Measurements from ENCODE around the gene ZNRD2. TPM values are rescaled to one million over a fixed set of nuclear protein-coding genes. Genes with fewer than 3 reads are reported as not detected.
A peak's percentile ranks its signal among the peaks of the same experiment; 100 is the strongest.

ZNRD2 gene
- total RNA-seq, 4 donors from 2014 or later = 43.6 to 77.3 (median 63.3) TPM

DNA sequence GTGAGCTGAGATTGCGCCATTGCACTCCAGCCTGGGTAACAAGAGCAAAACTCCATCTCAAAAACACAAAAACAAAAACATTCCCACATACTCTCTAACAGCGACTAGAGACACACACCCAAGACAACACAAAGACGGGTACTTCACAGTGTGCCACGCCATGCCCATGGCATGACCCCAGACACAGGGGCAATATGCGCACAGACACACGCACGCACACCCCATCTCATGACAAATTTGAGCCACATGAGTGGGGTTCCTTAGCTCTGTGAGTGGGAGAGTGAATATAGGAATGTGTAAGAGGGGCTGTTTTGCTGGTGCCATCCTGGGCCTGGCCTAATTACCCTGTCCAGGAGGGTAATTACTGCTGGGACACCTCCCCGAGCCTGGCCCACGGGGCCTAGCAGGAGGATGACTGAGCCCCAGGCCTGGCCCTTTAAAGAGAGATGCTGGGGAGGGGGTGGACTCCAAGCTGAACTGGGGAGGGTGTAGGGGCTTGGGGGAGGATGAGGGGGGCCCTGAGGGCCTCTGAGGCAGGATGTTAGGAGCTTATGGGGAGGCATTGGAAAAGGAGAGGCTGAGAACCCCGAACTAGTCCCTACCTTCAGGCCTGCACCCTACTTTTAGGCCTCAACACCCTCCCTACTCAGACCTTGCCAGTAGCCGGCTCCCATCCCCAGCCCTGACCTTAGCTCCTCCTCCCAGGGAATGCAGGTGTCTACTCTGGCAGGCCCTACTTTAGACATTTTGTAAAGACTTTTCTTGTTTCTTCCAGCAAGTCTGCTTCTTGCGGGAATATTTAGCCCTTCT, 13.6 kb upstream of the ZNRD2 start:
- 72% methylated on average over 11 of the region's 12 CpGs for WGBS
- no peak for TF ChIP-seq POLR2AphosphoS5 (IDR thresholded peaks at IDR 0.05)
- TF ChIP-seq, protein P1, sequence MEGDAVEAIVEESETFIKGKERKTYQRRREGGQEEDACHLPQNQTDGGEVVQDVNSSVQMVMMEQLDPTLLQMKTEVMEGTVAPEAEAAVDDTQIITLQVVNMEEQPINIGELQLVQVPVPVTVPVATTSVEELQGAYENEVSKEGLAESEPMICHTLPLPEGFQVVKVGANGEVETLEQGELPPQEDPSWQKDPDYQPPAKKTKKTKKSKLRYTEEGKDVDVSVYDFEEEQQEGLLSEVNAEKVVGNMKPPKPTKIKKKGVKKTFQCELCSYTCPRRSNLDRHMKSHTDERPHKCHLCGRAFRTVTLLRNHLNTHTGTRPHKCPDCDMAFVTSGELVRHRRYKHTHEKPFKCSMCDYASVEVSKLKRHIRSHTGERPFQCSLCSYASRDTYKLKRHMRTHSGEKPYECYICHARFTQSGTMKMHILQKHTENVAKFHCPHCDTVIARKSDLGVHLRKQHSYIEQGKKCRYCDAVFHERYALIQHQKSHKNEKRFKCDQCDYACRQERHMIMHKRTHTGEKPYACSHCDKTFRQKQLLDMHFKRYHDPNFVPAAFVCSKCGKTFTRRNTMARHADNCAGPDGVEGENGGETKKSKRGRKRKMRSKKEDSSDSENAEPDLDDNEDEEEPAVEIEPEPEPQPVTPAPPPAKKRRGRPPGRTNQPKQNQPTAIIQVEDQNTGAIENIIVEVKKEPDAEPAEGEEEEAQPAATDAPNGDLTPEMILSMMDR (IDR thresholded peaks at IDR 0.05) = no peak
- no peak for TF ChIP-seq POLR2A (IDR thresholded peaks at IDR 0.05; ENCODE audit: low read depth)
- no peak for TF ChIP-seq EP300 (IDR thresholded peaks at IDR 0.05)
- Histone ChIP-seq H3K36me3 (peaks cover 0 to 26% (median 23%) of the 10 kb centered on the region in 4 donors), H3K4me1 (peaks cover 59 to 93% (median 84%) of the 10 kb centered on the region in 4 donors), H3K9me3 (no peaks in the 10 kb centered on the region), H3K27me3 (no peaks in the 10 kb centered on the region), H3K4me3 (peak overlapping the region; percentile 70 to 74 (median 72)), H3K27ac (replicated peaks in 1 of 4) (peak overlapping the region; percentile 87 to 99 (median 97))
- no peak for DNase-seq (ENCODE audit: extremely low spot score)
- intact Hi-C loops (cut with DNase I) = no loop called here

DNA sequence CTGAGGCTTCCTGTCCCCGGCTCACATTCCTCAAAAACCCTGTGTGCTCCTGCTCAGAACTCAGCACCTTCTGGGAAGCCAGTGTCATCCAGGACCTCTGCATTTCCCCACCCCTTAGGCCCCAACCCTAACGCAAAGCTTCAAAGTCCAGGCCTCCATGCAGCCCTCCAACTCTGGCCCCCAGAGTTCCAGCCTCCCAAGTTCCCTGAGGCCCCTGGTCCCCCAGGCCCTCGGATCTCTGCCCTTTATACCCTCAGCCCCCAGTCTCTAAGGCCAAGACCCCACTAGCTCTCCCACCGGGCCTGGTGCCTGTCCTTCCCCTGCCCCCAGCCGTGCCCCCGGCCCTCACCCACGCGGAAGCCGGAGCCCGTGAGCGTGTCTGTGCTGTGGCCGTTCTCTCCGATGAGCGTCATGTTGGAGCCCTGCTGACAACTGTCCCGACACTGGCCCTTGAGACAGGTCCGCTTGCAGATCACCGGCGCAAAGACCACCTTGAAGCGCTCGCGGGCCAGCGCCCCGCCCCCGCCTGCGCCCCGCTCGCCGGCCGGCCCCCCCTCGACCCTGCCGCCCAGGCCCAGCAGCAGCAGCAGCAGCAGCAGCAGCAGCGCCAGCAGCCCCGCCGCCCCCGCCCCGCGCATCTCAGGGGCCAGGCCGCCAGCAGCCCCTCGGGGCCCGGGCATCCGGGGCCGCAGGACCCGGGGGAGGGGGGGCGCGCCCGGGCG, 12.8 kb upstream of the ZNRD2 start:
- H3K4me1 ChIP-seq = peaks cover 59 to 88% (median 79%) of the 10 kb centered on the region in 4 donors
- DNase-seq (ENCODE audit: extremely low spot score) = no peak
- H3K27me3 ChIP-seq = no peaks in the 10 kb centered on the region
- peak overlapping the region; percentile 70 to 74 (median 72) for H3K4me3 ChIP-seq
- 5% methylated on average over 20 of the region's 47 CpGs for WGBS
- TF ChIP-seq EP300 (IDR thresholded peaks at IDR 0.05) (peak; percentile 77), POLR2AphosphoS5 (IDR thresholded peaks at IDR 0.05) (no peak)
- H3K36me3 ChIP-seq = peaks cover 0 to 19% (median 16%) of the 10 kb centered on the region in 4 donors
- H3K9me3 ChIP-seq = no peaks in the 10 kb centered on the region
- intact Hi-C loops (cut with DNase I) = no loop called here
- H3K27ac ChIP-seq (replicated peaks in 1 of 4) = peak overlapping the region; percentile 87 to 99 (median 97)

DNA sequence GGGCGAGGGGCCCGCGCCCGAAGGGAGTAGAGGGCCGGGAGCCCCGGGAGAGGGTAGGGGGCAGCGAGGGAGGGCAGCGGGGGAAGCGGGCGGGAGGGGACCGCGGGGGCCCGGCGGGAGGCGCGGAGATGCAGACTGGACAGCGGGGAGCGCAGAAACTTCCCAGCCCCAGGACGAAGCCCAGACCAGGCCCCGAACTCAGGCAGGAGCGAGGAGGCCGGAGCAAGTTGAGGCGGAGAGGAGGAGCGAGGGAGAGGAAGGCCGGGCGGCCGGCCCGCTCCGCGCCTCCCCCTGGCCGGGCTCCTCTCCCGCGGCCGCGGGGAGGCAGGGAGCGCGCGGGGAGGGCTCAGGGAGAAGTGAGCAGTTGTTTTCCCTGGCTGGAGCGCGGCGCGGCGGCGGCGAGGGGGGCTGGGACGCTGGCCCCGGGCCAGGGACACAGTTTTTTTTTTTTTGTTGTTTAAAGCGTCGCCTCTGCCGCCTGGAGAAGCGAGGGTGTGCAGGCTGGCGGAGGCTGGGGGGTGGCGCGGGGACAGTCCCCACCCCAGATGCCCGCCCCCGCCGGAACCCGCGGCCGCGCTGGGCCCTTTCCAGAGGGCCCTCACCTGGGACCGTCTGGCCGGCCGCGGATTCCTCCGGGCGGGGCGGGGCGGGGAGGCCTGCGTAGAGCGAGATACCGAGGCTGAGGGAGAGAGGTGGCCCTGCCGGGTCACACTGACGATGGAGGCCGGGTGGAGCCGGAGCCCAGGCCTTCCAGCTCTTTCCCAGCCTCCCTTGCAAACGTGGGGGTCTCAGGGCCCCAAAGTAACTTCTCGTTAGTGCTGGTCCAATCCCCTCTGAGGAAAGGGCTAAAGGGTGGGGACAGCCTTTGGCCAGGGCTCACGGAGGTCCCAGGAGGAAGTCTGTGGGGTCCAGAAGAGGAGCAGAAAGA, 12.0 kb upstream of the ZNRD2 start, which contains the start of gene LTBP3:
TSS of gene LTBP3 (minus strand) at position 358 of the 928 bp plus-strand sequence. CDS start 400 bp downstream, outside the sequence.
- Histone ChIP-seq H3K4me1 (peaks cover 59 to 80% (median 72%) of the 10 kb centered on the region in 4 donors), H3K36me3 (peaks cover 0 to 10% (median 8%) of the 10 kb centered on the region in 4 donors), H3K27ac (replicated peaks in 1 of 4) (peak within 1 kb of the TSS; percentile 87 to 99 (median 97)), H3K4me3 (peak within 1 kb of the TSS; percentile 70 to 74 (median 72)), H3K9me3 (no peaks in the 10 kb centered on the region), H3K27me3 (no peaks in the 10 kb centered on the region)
- 0% methylated on average over 11 of the region's 79 CpGs for WGBS
- intact Hi-C loops (cut with DNase I) = no loop called here
- TF ChIP-seq, protein P1 (IDR thresholded peaks at IDR 0.05) = peak in 2 of 3 experiments; percentile 12 to 21
- no peak for TF ChIP-seq EP300 (IDR thresholded peaks at IDR 0.05)
- TF ChIP-seq POLR2AphosphoS5 (IDR thresholded peaks at IDR 0.05) = peak; percentile 73 to 77
- TF ChIP-seq POLR2A (IDR thresholded peaks at IDR 0.05; ENCODE audit: low read depth) = peak; percentile 10
- DNase-seq (ENCODE audit: extremely low spot score) = no peak

DNA sequence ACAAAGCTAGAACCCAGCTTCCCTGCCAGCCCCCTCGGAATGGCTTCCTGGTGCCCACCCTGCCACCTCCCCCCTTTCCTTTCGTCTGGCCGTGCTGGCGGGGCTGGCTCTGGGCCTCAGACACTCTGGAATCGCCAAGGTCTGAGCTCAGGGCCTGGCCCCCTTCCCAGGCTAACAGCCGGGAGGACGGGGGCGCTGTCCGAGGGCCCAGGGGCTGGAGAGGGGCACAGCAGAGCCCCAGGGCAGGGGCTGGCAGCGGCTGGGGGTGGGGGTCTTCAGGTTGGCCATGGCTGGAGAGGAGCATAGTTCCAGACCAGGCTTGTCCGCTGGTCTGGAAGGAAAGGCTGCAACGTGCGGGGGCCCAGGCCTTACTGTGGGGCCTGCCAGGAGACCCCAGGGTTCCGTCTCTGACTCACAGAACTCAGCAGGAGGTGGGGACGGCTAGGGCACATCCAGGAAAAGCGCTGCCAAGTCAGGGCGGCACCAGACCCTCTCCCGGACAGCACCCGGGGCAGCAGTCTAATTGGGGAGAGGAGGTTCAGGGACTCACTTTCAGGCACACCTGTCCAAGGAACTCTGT, 11.3 kb upstream of the ZNRD2 start:
- H3K27me3 ChIP-seq = no peaks in the 10 kb centered on the region
- WGBS = 28% methylated on average over 15 of the region's 19 CpGs
- intact Hi-C loops (cut with DNase I) = no loop called here
- peak overlapping the region; percentile 70 to 74 (median 72) for H3K4me3 ChIP-seq
- peaks cover 59 to 72% (median 65%) of the 10 kb centered on the region in 4 donors for H3K4me1 ChIP-seq
- no peak for TF ChIP-seq EP300 (IDR thresholded peaks at IDR 0.05)
- peak in 1 of 2 donors; percentile 56 for TF ChIP-seq POLR2AphosphoS5 (IDR thresholded peaks at IDR 0.05)
- TF ChIP-seq, protein P1 (IDR thresholded peaks at IDR 0.05) = peak in 1 of 3 experiments; percentile 15
- no peak for TF ChIP-seq POLR2A (IDR thresholded peaks at IDR 0.05; ENCODE audit: low read depth)
- peaks cover 0 to 3% (median under 1%) of the 10 kb centered on the region in 4 donors for H3K36me3 ChIP-seq
- no peaks in the 10 kb centered on the region for H3K9me3 ChIP-seq
- peak overlapping the region; percentile 87 to 99 (median 97) for H3K27ac ChIP-seq (replicated peaks in 1 of 4)
- no peak for DNase-seq (ENCODE audit: extremely low spot score)

All from esophagus muscularis mucosa (tissue), 4 donors.